Progenitor cell of endocrine pancreas (in vitro differentiated cells): ENCODE results near the gene LAMA2. TPM values are rescaled to one million over a fixed set of nuclear protein-coding genes. Genes with fewer than 3 reads are reported as not detected.

Source experiments
- DNase-seq: peaks from one replicate; pipeline ENCODE4 v3.0.0; 2021; ENCODE audit warnings: low spot score; ENCODE audit not compliant: unreplicated experiment
- H3K27ac Mint-ChIP-seq: 2 replicates; pipeline ENCODE4 v1.8.0; 2021; ENCODE audit warnings: mild to moderate bottlenecking, moderate library complexity, mixed read lengths
- H3K27me3 Mint-ChIP-seq: 2 replicates; pipeline ENCODE4 v1.8.0; 2021; ENCODE audit warnings: mixed read lengths
- H3K36me3 Mint-ChIP-seq: 2 replicates; pipeline ENCODE4 v1.8.0; 2022; ENCODE audit warnings: mixed read lengths; ENCODE audit not compliant: insufficient read depth
- H3K4me1 Mint-ChIP-seq: 2 replicates; pipeline ENCODE4 v1.8.0; 2021; ENCODE audit warnings: low read depth, mixed read lengths
- H3K4me3 Mint-ChIP-seq: 2 replicates; pipeline ENCODE4 v1.8.0; 2021; ENCODE audit warnings: low read depth, mild to moderate bottlenecking, moderate library complexity, mixed read lengths
- H3K9me3 Mint-ChIP-seq: 2 replicates; pipeline ENCODE4 v1.8.0; 2021; ENCODE audit warnings: low read depth, mixed read lengths
- CTCF ChIP-seq: fragments of 200-600 bp; sonication (generic); IDR thresholded peaks from one replicate; pipeline ENCODE4 v1.5.0; 2021; ENCODE audit warnings: antibody characterized with exemption, mild to moderate bottlenecking; ENCODE audit not compliant: unreplicated experiment
- total RNA-seq: library from RNA; stranded (reverse); gene quantifications from 2 replicates; pipeline ENCODE4 v1.2.1, GENCODE V29; 2021

LAMA2 gene
- total RNA-seq, 1 donor from 2014 or later, result 0.22 TPM

- no peak overlapping the region for H3K27ac Mint-ChIP-seq
- no peaks in the 10 kb centered on the region for H3K9me3 Mint-ChIP-seq
- H3K36me3 Mint-ChIP-seq, result no peaks in the 10 kb centered on the region
- no peak for DNase-seq
- H3K4me1 Mint-ChIP-seq, result peaks cover 6% of the 10 kb centered on the region
- no peak overlapping the region for H3K4me3 Mint-ChIP-seq
- no peak for TF ChIP-seq CTCF
- H3K27me3 Mint-ChIP-seq, result no peaks in the 10 kb centered on the region
Observed at GRCh38 chr6:129491436-129491835, 608.5 kb downstream of the LAMA2 start.

- no peaks in the 10 kb centered on the region for H3K27me3 Mint-ChIP-seq
- no peaks in the 10 kb centered on the region for H3K9me3 Mint-ChIP-seq
- H3K27ac Mint-ChIP-seq, result no peak overlapping the region
Observed at GRCh38 chr6:129492260-129492659, 609.3 kb downstream of the LAMA2 start.

GRCh38 chr6:129493354-129493902, 610.5 kb downstream of the LAMA2 start:
- H3K27ac Mint-ChIP-seq, result no peak overlapping the region
- no peaks in the 10 kb centered on the region for H3K9me3 Mint-ChIP-seq
- H3K4me1 Mint-ChIP-seq, result peaks cover 6% of the 10 kb centered on the region
- H3K36me3 Mint-ChIP-seq, result no peaks in the 10 kb centered on the region
- H3K27me3 Mint-ChIP-seq, result no peaks in the 10 kb centered on the region
- no peak for DNase-seq
- H3K4me3 Mint-ChIP-seq, result no peak overlapping the region
- TF ChIP-seq CTCF, result no peak

More at GRCh38 chr6:129492260-129492659, 609.3 kb downstream of the LAMA2 start:
- no peak overlapping the region for H3K4me3 Mint-ChIP-seq
- no peaks in the 10 kb centered on the region for H3K36me3 Mint-ChIP-seq
- DNase-seq, result no peak
- no peak for TF ChIP-seq CTCF
- peaks cover 6% of the 10 kb centered on the region for H3K4me1 Mint-ChIP-seq

- Mint-ChIP-seq H3K27ac (no peak overlapping the region), H3K9me3 (no peaks in the 10 kb centered on the region), H3K4me1 (peaks cover 6% of the 10 kb centered on the region), H3K36me3 (no peaks in the 10 kb centered on the region), H3K27me3 (no peaks in the 10 kb centered on the region), H3K4me3 (no peak overlapping the region)
- TF ChIP-seq CTCF, result no peak
- DNase-seq, result no peak
Observed at GRCh38 chr6:129494099-129494498, 611.2 kb downstream of the LAMA2 start.

- H3K27me3 Mint-ChIP-seq, result no peaks in the 10 kb centered on the region
- H3K27ac Mint-ChIP-seq, result no peak overlapping the region
- no peaks in the 10 kb centered on the region for H3K36me3 Mint-ChIP-seq
- H3K9me3 Mint-ChIP-seq, result no peaks in the 10 kb centered on the region
- TF ChIP-seq CTCF, result no peak
- no peak for DNase-seq
- peaks cover 3% of the 10 kb centered on the region for H3K4me1 Mint-ChIP-seq
- no peak overlapping the region for H3K4me3 Mint-ChIP-seq
Observed at GRCh38 chr6:129494586-129494985, 611.6 kb downstream of the LAMA2 start.
